GM18907 (cell line): ENCODE measurements around the gene RAPGEF2.
"Not testable (repeated sequence)": the region's sequence is repeated elsewhere in the genome, so short reads cannot be mapped to it uniquely, and the experiment has no call there.

Source experiments
- ATAC-seq: cut with Tn5 transposase; IDR thresholded peaks from one replicate; pipeline ENCODE4 v1.9.1; 2021; ENCODE audit warnings: mild to moderate bottlenecking, moderate library complexity; ENCODE audit not compliant: unreplicated experiment

RAPGEF2 gene

GRCh38 chr4:159298502-159298901, 195.6 kb downstream of the RAPGEF2 start:
- peak; percentile 80 for ATAC-seq

- ATAC-seq, result no peak
These were observed 200.6 kb downstream of the RAPGEF2 start for GRCh38 chr4:159303435-159303834.

DNA sequence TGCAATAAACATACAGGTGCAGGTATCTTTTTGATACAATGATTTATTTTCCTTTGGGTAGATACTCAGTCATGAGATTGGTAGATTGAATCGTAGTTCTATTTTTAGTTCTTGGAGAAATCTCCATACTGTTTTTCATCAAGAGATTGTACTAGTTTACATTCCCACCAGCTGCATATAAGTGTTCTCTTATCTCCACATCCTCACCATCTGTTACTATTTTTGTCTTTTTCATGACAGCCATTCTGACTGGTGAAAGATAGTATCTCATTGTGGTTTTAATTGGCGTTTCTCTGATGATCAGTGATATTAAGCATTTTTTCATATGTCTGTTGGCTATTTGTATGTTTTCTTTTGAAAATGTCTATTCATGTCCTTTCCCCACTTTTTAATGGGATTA, 202.2 kb downstream of the RAPGEF2 start:
- no peak for ATAC-seq

- ATAC-seq, result no peak
These were observed 205.1 kb downstream of the RAPGEF2 start for GRCh38 chr4:159307929-159308328.

- ATAC-seq, result no peak
These were observed 205.9 kb downstream of the RAPGEF2 start for GRCh38 chr4:159308566-159309340.

DNA sequence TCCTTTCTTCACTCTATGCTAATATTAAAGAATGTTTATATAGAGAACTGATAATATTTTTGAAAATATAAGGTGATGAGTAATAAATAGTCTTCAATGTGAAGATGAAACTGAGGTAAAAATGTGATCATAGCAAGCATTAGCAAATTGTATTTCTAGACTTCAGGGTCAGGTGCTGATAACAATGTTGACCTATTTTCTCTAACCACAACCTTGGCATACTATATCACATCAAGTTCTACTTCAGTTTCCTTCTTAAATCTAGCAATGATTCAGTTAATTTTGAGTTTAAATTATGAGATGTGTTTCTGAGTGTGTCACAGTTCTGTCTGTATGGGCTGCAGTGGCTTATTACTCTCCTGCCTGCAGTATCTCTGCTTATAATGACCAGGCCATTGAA, 209.4 kb downstream of the RAPGEF2 start:
- no peak for ATAC-seq

DNA sequence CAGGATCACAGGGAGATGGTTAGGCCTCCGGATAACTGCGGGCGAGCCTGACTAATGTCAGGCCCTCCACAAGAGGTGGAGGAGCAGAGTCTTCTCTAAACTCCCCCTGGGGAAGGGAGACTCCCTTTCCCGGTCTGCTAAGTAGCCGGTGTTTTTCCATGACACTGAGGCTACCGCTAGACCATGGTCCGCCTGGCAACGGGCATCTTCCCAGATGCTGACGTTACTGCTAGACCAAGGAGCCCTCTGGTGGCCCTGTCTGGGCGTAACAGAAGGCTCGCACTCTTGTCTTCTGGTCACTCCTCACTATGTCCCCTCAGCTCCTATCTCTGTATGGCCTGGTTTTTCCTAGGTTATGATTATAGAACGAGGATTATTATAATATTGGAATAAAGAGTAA, 213.0 kb downstream of the RAPGEF2 start:
- ATAC-seq, result not testable (repeated sequence)

DNA sequence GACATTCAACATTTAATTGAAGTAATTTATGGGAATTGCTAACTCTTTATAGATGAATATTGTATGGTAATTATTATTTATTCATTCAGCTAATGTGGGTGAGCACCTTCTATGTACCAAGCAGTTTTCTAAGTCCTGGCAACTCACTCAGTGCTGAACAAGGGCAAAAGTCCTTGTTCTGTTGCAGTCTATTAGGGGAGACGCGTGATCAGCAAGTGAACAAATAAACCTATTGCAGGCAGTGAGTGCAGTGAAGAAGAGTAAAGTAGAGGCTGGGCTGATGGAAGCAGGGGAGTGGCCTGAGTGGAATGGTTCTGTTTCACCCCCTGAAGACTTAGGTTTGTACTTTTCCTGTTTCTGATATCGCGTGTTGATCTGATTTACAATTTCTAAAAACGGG, 214.3 kb downstream of the RAPGEF2 start:
- ATAC-seq, result no peak

GRCh38 chr4:159319027-159319426, 216.1 kb downstream of the RAPGEF2 start:
- no peak for ATAC-seq

GRCh38 chr4:159326480-159326879, 223.6 kb downstream of the RAPGEF2 start:
- no peak for ATAC-seq

- no peak for ATAC-seq
These were observed 225.9 kb downstream of the RAPGEF2 start for GRCh38 chr4:159328766-159329165.

DNA sequence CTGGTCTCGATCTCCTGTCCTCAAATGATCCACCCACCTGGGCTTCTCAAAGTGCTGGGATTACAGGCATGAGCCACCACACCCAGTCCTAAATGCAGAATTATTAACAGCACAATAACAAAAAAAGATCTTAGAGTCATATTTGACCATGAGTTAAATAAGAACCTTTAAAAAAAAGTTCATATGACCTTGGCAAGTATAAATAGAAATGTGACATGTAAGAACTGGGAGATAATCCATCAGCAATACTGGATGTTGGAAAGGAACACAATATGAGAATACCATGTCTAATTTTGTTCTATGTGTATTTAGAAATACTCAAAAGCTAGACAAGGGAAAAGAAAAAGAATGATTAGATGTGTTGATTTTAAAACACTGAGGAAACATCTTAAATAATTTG, 231.6 kb downstream of the RAPGEF2 start:
- ATAC-seq, result no peak

DNA sequence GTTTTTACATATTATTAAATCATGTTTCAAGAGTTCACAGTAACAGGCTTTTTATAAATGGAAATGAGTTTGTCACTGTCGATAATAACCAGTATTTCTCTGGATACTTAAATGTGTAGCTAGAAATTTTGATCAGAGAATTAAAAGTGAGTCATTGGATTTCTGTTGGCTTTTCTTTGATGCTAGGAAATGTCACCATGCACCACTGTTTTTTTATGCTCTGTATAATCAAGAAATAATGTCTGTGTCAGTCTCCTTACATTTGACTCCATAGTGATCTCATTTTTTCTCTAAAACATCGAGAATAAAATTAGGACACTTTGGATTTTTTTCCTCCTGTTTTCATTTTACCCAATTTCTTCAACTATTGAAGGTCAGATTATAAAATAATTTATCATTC, 234.2 kb downstream of the RAPGEF2 start:
- ATAC-seq, result no peak

DNA sequence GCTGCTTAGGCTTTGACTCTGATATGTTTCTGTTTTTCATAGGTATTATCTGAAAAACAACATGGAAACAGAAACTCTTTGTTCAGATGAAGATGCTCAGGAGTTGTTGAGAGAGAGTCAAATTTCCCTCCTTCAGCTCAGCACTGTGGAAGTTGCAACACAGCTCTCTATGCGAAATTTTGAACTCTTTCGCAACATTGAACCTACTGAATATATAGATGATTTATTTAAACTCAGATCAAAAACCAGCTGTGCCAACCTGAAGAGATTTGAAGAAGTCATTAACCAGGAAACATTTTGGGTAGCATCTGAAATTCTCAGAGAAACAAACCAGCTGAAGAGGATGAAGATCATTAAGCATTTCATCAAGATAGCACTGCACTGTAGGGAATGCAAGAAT, 238.6 kb downstream of the RAPGEF2 start:
- ATAC-seq, result no peak

- no peak for ATAC-seq
These were observed 239.5 kb downstream of the RAPGEF2 start for GRCh38 chr4:159342374-159342773.

DNA sequence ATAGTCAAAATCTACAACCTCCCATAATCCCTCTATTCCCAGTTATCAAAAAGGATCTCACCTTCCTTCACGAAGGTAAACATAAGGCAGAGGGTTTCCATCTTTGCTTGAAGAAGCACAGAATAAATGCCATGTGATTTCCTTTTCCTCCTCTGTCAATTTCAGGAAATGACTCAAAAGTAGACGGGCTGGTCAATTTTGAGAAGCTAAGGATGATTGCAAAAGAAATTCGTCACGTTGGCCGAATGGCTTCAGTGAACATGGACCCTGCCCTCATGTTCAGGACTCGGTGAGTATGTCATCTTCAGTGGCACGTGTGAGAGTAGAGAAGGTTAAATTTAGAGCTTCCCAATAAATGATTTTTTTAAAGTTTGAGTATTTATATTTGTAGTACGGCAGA, 240.2 kb downstream of the RAPGEF2 start:
- no peak for ATAC-seq

DNA sequence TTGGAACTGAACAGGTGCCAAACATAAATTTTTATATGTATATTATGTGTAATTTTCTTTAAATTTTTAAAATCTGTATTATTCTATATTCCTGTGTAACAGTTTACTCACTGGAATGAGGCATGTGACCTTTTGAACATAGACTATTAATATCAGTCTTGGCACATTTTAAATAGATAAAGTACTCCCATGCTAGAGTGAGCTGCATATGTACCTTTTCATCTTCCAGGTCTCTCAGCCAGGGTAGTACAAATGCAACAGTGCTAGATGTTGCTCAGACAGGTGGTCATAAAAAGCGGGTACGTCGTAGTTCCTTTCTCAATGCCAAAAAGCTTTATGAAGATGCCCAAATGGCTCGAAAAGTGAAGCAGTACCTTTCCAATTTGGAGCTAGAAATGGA, 242.0 kb downstream of the RAPGEF2 start:
- ATAC-seq, result no peak

DNA sequence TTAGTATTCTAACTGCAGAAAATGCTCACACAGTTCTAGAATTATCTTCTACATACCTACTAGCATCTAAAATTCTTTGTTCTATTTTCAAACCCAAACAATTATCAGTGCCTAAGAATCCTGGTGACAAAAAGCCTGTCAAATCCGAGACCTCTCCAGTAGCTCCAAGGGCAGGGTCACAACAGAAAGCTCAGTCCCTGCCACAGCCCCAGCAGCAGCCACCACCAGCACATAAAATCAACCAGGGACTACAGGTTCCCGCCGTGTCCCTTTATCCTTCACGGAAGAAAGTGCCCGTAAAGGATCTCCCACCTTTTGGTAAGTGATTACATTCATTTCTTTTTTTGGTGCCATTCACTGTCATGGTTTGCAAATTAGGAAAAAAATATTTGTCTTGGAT, 243.8 kb downstream of the RAPGEF2 start:
- no peak for ATAC-seq

GRCh38 chr4:159347813-159348212, 244.9 kb downstream of the RAPGEF2 start:
- no peak for ATAC-seq

GRCh38 chr4:159349332-159349731, 246.5 kb downstream of the RAPGEF2 start:
- no peak for ATAC-seq

DNA sequence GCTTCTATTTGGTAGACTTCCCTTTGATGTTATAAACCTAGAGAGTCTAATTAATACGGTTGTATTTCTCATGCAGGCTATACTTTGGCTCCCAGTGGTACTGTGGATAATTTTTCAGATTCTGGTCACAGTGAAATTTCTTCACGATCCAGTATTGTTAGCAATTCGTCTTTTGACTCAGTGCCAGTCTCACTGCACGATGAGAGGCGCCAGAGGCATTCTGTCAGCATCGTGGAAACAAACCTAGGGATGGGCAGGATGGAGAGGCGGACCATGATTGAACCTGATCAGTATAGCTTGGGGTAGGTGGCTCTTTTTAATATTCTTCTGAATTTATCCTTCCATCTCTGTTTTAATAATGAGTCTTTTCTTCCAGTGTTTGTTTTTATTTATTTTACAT, 249.7 kb downstream of the RAPGEF2 start:
- no peak for ATAC-seq

- no peak for ATAC-seq
These were observed 250.7 kb downstream of the RAPGEF2 start for GRCh38 chr4:159353422-159354116.

DNA sequence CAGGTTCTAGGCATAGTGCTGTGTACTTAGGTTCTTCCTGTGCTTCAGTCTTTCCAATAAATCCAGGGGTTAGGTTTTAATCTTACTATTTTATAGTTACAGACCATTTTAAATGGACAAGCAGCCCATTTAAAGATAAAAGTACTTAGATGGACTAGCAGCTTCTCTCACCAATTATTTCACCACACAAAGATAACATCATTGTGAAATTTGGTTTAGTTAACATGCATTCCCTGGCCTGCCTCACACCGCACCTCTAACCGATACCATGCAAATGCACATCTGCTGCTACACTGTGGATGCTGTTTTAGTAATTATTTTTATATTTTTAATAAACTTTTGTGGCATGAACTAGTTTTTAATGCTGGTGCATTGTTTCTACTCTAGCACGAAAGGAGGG, 252.6 kb downstream of the RAPGEF2 start:
- ATAC-seq, result no peak
